Nephron (organoid): ENCODE measurements around the gene WDR36.

Experiments used
- H3K27ac Mint-ChIP-seq, 3 experiments: 2 replicates each; pipeline ENCODE4 v1.8.0; 2020; ENCODE audit warnings: mixed read lengths in 3 of 3, mild to moderate bottlenecking in 2 of 3, moderate library complexity in 1 of 3
- H3K27me3 Mint-ChIP-seq: 2 replicates; pipeline ENCODE4 v1.8.0; 2021; ENCODE audit warnings: low read depth, mild to moderate bottlenecking, moderate library complexity, mixed read lengths
- H3K36me3 Mint-ChIP-seq: 2 replicates; pipeline ENCODE4 v1.8.0; 2020; ENCODE audit warnings: low read depth, mixed read lengths
- H3K4me1 Mint-ChIP-seq: 2 replicates; pipeline ENCODE4 v1.8.0; 2020; ENCODE audit warnings: mixed read lengths
- H3K4me3 Mint-ChIP-seq, 3 experiments: 2 replicates each; pipeline ENCODE4 v1.8.0; 2020; ENCODE audit warnings: mild to moderate bottlenecking in 3 of 3, mixed read lengths in 3 of 3, moderate library complexity in 2 of 3
- H3K9me3 Mint-ChIP-seq: 2 replicates; pipeline ENCODE4 v1.8.0; 2020; ENCODE audit warnings: mixed read lengths
- CTCF ChIP-seq, 3 experiments: fragments of 200-600 bp; sonication (generic); IDR thresholded peaks; one replicate each; pipeline ENCODE4 v1.5.0; 2021; ENCODE audit warnings: antibody characterized with exemption in 3 of 3; ENCODE audit not compliant: unreplicated experiment in 3 of 3

WDR36 gene

DNA sequence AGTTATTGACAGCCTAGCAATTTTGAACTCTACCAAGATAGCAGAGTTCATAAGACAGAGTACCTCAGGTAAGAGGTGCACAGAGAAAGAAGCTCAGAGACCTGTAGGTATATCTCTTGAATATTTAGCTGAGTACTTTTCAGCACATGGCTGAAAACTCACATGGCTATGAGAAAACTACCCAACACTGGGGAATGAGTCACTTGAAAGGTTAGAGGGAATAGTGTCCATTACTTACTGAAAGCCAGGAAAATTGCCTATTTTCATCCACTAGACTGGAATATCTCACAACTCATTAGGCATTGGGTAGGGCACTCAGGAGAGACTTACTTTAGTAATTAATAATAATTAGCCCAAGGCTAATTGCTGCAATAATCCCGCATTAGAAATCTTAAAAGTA is 12.3 kb upstream of the WDR36 start:
- H3K27ac Mint-ChIP-seq = no peak overlapping the region
- no peaks in the 10 kb centered on the region for H3K4me1 Mint-ChIP-seq
- peaks cover 2% of the 10 kb centered on the region for H3K9me3 Mint-ChIP-seq
- no peak for TF ChIP-seq CTCF (IDR thresholded peaks at IDR 0.05; ENCODE audit: unreplicated experiment in 3 of 3)
- no peaks in the 10 kb centered on the region for H3K36me3 Mint-ChIP-seq
- H3K27me3 Mint-ChIP-seq = peaks cover 60% of the 10 kb centered on the region
- no peak overlapping the region for H3K4me3 Mint-ChIP-seq

- Mint-ChIP-seq H3K4me1 (no peaks in the 10 kb centered on the region), H3K4me3 (no peak overlapping the region), H3K9me3 (peaks cover 2% of the 10 kb centered on the region), H3K27ac (no peak overlapping the region), H3K27me3 (peaks cover 35% of the 10 kb centered on the region), H3K36me3 (no peaks in the 10 kb centered on the region)
- no peak for TF ChIP-seq CTCF (IDR thresholded peaks at IDR 0.05; ENCODE audit: unreplicated experiment in 3 of 3)
Observed at GRCh38 chr5:111083323-111083722, 8.8 kb upstream of the WDR36 start.

DNA sequence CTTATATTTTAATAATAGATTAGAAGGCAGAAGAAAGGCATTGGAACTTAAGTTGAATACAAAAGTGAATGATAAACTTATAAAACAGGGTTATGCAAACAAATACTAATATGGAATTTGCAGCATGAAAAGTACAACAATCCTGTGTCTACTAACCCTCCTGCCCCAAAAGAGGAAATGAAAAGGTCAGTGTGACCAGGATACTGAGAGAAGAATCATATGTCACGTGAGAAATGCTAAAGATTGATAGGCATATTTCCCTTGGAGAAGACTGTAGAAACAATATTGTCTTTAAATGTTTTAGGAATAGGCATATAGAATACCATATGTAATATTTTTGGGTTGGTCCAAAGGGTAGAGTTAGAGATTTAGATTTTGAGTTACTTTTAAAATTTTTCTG is 3.8 kb downstream of the WDR36 start:
- Mint-ChIP-seq H3K27ac (no peak overlapping the region), H3K36me3 (peaks cover 18% of the 10 kb centered on the region), H3K4me3 (no peak overlapping the region), H3K27me3 (peaks cover 3% of the 10 kb centered on the region), H3K9me3 (peaks cover 2% of the 10 kb centered on the region), H3K4me1 (peaks cover 23% of the 10 kb centered on the region)
- TF ChIP-seq CTCF (IDR thresholded peaks at IDR 0.05; ENCODE audit: unreplicated experiment in 3 of 3) = no peak

DNA sequence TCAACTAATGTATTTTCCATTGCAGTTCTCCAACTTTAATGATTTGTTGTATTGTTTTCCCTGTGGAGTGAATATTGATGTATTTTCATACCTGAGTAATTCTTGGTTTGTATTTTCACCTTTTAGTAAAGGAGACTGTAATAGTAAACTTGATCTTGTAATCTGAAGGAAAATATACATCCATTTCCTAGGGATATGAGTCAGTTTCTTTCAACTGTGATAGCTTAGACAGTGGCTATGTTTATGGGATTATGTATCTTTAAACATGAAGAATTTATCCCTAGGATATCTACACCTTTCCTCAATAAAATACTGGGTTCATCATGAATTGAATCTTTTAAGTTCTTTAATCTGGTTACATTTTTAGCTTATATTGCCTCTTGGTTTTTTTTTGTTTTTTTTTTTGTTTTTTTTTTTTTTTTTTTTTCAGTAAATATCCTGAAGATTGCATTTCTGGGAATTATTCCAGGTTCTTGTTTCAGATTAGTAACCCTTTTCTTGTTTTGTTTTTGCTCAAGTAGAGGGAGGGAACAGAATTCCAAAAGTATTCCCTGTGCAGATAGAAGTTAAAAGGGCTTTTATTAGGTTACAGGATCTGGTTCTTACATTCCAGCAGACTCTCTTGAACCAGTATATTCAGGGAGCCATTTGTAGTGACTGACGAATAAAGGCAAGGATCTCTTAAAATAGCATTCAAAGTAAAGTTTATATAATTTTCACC is 7.1 kb downstream of the WDR36 start:
- Mint-ChIP-seq H3K27me3 (no peaks in the 10 kb centered on the region), H3K27ac (no peak overlapping the region), H3K9me3 (no peaks in the 10 kb centered on the region), H3K36me3 (peaks cover 41% of the 10 kb centered on the region), H3K4me3 (no peak overlapping the region), H3K4me1 (peaks cover 2% of the 10 kb centered on the region)
- TF ChIP-seq CTCF (IDR thresholded peaks at IDR 0.05; ENCODE audit: unreplicated experiment in 3 of 3) = no peak

GRCh38 chr5:111106320-111106948 is 14.3 kb downstream of the WDR36 start:
- Mint-ChIP-seq H3K27ac (no peak overlapping the region), H3K4me3 (no peak overlapping the region), H3K4me1 (no peaks in the 10 kb centered on the region), H3K27me3 (no peaks in the 10 kb centered on the region), H3K36me3 (peaks cover 50% of the 10 kb centered on the region), H3K9me3 (no peaks in the 10 kb centered on the region)
- TF ChIP-seq CTCF (IDR thresholded peaks at IDR 0.05; ENCODE audit: unreplicated experiment in 3 of 3) = no peak

DNA sequence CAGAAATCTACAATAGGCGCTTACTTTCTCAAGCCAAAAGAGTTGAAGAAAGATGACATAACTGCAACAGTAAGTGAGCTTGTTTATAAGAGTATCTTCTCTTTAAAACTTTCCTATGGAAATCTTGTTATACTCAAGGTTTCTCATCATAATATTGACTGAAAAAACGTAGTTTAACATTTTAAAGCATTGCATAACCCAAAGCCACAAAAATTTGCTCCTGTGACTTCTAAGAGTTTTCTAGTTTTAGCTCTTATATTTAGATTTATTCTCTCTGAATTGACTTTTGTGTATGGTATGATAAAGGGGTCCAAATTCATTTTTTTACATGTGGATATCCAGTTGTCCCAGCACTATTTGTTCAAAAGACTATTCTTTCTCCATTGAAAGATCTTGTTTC is 15.2 kb downstream of the WDR36 start:
- no peaks in the 10 kb centered on the region for H3K9me3 Mint-ChIP-seq
- no peaks in the 10 kb centered on the region for H3K27me3 Mint-ChIP-seq
- peaks cover 50% of the 10 kb centered on the region for H3K36me3 Mint-ChIP-seq
- H3K4me3 Mint-ChIP-seq = no peak overlapping the region
- H3K4me1 Mint-ChIP-seq = no peaks in the 10 kb centered on the region
- no peak for TF ChIP-seq CTCF (IDR thresholded peaks at IDR 0.05; ENCODE audit: unreplicated experiment in 3 of 3)
- H3K27ac Mint-ChIP-seq = no peak overlapping the region
